ENCODE results near the gene TMSB15B. TPM values are rescaled to one million over a fixed set of nuclear protein-coding genes. Genes with fewer than 3 reads are reported as not detected.

Gene TMSB15B
- total RNA-seq, 1 experiment from 2014 or later, result 0.39 TPM

- H3K79me2 ChIP-seq (ENCODE audit: insufficient read depth, low read length), result no peaks in the 10 kb centered on the region
- no peak overlapping the region for H3K9ac ChIP-seq (ENCODE audit: low read length)
- TF ChIP-seq TCF7L2 (IDR thresholded peaks at IDR 0.05; ENCODE audit: borderline replicate concordance, extremely low read depth, insufficient read depth, insufficient read length) (no peak), REST (IDR thresholded peaks at IDR 0.05; ENCODE audit: low read depth) (no peak), FOSL1 (IDR thresholded peaks at IDR 0.05; ENCODE audit: low read depth) (no peak), POLR2A (IDR thresholded peaks at IDR 0.05; ENCODE audit: borderline replicate concordance, extremely low read depth, insufficient read depth, insufficient read length) (no peak), CTCF (IDR thresholded peaks at IDR 0.05 in 2 of 3, conservative IDR thresholded peaks at IDR 0.05 in 1 of 3; ENCODE audit: borderline replicate concordance in 1 of 3, insufficient read depth in 1 of 3, low read depth in 2 of 3, low read length in 2 of 3) (peak; percentile 26 to 45 (median 41); a peak in 4 of 6 replicates), ELF1 (IDR thresholded peaks at IDR 0.05; ENCODE audit: borderline replicate concordance, low read depth) (no peak), SIN3A (IDR thresholded peaks at IDR 0.05; ENCODE audit: low read depth) (no peak), CEBPB (IDR thresholded peaks at IDR 0.05; ENCODE audit: low read depth) (no peak), RAD21 (IDR thresholded peaks at IDR 0.05; ENCODE audit: low read depth) (peak; percentile 45), EZH2 (IDR thresholded peaks at IDR 0.05) (no peak), EGR1 (IDR thresholded peaks at IDR 0.05; ENCODE audit: low read depth) (no peak)
- BruUV-seq (replicated peaks), result no TSS peak
- no peaks in the 10 kb centered on the region for H3K4me1 ChIP-seq (ENCODE audit: control insufficient read depth in 1 of 2, insufficient read depth in 2 of 2, low read length in 2 of 2)
- ChIA-PET RAD21 (ENCODE audit: low non-redundant PET in 1 of 2, low total read pairs in 2 of 2, uncharacterized antibody in 2 of 2, unreplicated experiment in 2 of 2) (no interaction called here), POLR2A (no interaction called here), CTCF (interaction anchor here (0.8 to 2.9 kb wide), 2 partner anchors 23 to 96 kb away, joined by 3 to 25 read pairs; no protein-coding TSS in a partner anchor)
- H3K27me3 ChIP-seq (ENCODE audit: insufficient read depth, low read length), result no peaks in the 10 kb centered on the region
- intact Hi-C loops (cut with micrococcal nuclease), result loop anchor here (1.0 kb wide), 1 partner anchor 96 kb away; no protein-coding TSS in a partner anchor
- DNase-seq (ENCODE audit: low read depth, low spot score), result no peak
- no peaks in the 10 kb centered on the region for H3K9me2 ChIP-seq (ENCODE audit: insufficient read depth)
- no peak overlapping the region for H2AFZ ChIP-seq (ENCODE audit: low read depth, low read length, poor library complexity, severe bottlenecking)
- no peak overlapping the region for H3K27ac ChIP-seq (ENCODE audit: low read depth, low read length)
- H3K9me3 ChIP-seq (ENCODE audit: control insufficient read depth in 1 of 2, insufficient read depth in 1 of 2, low read depth in 1 of 2, low read length in 2 of 2), result no peaks in the 10 kb centered on the region
- no peak overlapping the region for H3K4me3 ChIP-seq (replicated peaks in 1 of 2; ENCODE audit: low read depth in 1 of 2, low read length in 2 of 2)
- H3K4me2 ChIP-seq (ENCODE audit: low read length), result no peak overlapping the region
- H4K20me1 ChIP-seq (ENCODE audit: insufficient read depth), result no peaks in the 10 kb centered on the region
- no peaks in the 10 kb centered on the region for H3K36me3 ChIP-seq (ENCODE audit: control insufficient read depth in 1 of 2, insufficient read depth in 2 of 2, low read length in 2 of 2)
- peak; percentile 60; the same call in 1 of the 2 replicates for ATAC-seq
These were observed 21.0 kb upstream of the TMSB15B start for GRCh38 chrX:103941201-103941975.

Data from HCT116 (cell line).